Measurements from ENCODE around the gene RPS26.

DNA sequence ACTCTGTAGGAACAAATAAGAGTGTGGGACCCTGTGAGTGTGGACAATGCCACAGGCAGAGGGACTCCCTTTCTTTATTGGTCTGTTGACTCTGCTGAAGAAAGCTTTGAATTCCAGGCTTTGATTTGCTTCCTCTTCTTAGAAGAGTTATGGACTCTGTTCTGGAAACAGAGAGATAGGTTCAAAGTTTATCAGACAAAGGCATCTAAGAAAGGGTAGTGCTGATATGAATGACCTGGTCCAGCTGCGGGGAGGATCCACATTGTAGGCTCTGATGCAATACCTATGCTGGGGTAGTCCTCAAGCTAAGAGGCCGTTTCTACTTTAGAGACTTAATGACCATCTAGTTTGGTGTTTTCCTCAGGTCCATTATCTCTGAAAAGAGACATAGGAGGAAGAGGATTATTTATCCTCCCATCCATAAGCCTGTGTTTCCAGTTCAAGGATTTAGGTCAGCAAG is 31.6 kb upstream of the RPS26 start:
- no peak for TF ChIP-seq POLR2A (IDR thresholded peaks at IDR 0.05; ENCODE audit: low read depth, low read length)
- TF ChIP-seq, protein P1, sequence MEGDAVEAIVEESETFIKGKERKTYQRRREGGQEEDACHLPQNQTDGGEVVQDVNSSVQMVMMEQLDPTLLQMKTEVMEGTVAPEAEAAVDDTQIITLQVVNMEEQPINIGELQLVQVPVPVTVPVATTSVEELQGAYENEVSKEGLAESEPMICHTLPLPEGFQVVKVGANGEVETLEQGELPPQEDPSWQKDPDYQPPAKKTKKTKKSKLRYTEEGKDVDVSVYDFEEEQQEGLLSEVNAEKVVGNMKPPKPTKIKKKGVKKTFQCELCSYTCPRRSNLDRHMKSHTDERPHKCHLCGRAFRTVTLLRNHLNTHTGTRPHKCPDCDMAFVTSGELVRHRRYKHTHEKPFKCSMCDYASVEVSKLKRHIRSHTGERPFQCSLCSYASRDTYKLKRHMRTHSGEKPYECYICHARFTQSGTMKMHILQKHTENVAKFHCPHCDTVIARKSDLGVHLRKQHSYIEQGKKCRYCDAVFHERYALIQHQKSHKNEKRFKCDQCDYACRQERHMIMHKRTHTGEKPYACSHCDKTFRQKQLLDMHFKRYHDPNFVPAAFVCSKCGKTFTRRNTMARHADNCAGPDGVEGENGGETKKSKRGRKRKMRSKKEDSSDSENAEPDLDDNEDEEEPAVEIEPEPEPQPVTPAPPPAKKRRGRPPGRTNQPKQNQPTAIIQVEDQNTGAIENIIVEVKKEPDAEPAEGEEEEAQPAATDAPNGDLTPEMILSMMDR (IDR thresholded peaks at IDR 0.05; ENCODE audit: extremely low read depth in 1 of 2, insufficient read depth in 1 of 2, low read depth in 1 of 2, low read length in 2 of 2), result no peak
- no peak for TF ChIP-seq FOS (IDR thresholded peaks at IDR 0.05; ENCODE audit: borderline replicate concordance, insufficient read depth, low read length)

Measured in endothelial cell of umbilical vein (primary cell).